Non-pigmented ciliary epithelial cell (primary cell): ENCODE results near the gene WFDC1.

Experiments used
- DNase-seq: peaks from one replicate; pipeline ENCODE4 v3.0.0-alpha.2; 2010; ENCODE audit warnings: low read depth

Gene WFDC1

GRCh38 chr16:84378567-84378966, 83.9 kb downstream of the WFDC1 start:
- no peak for DNase-seq

- no peak for DNase-seq
Measured at GRCh38 chr16:84379008-84379708, 84.5 kb downstream of the WFDC1 start.
